ENCODE results near the gene MUC3A. TPM values are rescaled to one million over a fixed set of nuclear protein-coding genes. Genes with fewer than 3 reads are reported as not detected.

MUC3A gene, protein sequence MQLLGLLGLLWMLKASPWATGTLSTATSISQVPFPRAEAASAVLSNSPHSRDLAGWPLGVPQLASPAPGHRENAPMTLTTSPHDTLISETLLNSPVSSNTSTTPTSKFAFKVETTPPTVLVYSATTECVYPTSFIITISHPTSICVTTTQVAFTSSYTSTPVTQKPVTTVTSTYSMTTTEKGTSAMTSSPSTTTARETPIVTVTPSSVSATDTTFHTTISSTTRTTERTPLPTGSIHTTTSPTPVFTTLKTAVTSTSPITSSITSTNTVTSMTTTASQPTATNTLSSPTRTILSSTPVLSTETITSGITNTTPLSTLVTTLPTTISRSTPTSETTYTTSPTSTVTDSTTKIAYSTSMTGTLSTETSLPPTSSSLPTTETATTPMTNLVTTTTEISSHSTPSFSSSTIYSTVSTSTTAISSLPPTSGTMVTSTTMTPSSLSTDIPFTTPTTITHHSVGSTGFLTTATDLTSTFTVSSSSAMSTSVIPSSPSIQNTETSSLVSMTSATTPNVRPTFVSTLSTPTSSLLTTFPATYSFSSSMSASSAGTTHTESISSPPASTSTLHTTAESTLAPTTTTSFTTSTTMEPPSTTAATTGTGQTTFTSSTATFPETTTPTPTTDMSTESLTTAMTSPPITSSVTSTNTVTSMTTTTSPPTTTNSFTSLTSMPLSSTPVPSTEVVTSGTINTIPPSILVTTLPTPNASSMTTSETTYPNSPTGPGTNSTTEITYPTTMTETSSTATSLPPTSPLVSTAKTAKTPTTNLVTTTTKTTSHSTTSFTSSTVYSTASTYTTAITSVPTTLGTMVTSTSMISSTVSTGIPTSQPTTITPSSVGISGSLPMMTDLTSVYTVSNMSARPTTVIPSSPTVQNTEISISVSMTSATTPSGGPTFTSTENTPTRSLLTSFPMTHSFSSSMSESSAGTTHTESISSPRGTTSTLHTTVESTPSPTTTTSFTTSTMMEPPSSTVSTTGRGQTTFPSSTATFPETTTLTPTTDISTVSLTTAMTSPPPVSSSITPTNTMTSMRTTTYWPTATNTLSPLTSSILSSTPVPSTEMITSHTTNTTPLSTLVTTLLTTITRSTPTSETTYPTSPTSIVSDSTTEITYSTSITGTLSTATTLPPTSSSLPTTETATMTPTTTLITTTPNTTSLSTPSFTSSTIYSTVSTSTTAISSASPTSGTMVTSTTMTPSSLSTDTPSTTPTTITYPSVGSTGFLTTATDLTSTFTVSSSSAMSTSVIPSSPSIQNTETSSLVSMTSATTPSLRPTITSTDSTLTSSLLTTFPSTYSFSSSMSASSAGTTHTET (N-terminal part only)
- under 1 TPM in 1 of 4 donors, not detected in 3; 0.31 TPM for total RNA-seq

- 13 to 18% methylated on average over 10 to 14 of the region's 24 CpGs for WGBS, 2 donors (ENCODE audit: low coverage in 1 of 2)
- Histone ChIP-seq H3K4me1 (no peaks in the 10 kb centered on the region), H3K9me3 (peaks cover 0 to 3% (median 0%) of the 10 kb centered on the region in 3 donors), H3K36me3 (no peaks in the 10 kb centered on the region), H3K4me3 (no peak within 1 kb of the TSS), H3K27me3 (peaks cover 80% of the 10 kb centered on the region), H3K27ac (no peak within 1 kb of the TSS)
- no peak for ATAC-seq
- TF ChIP-seq EP300 (IDR thresholded peaks at IDR 0.05) (no peak), POLR2A (IDR thresholded peaks at IDR 0.05) (no peak), CTCF (IDR thresholded peaks at IDR 0.05) (no peak), POLR2AphosphoS5 (IDR thresholded peaks at IDR 0.05) (no peak)
These were observed at the start of gene MUC3A for GRCh38 chr7:100949227-100949932. MUC3A (plus strand) TSS chr7:100949534; CDS start chr7:100949625, 91 bp downstream.

DNA sequence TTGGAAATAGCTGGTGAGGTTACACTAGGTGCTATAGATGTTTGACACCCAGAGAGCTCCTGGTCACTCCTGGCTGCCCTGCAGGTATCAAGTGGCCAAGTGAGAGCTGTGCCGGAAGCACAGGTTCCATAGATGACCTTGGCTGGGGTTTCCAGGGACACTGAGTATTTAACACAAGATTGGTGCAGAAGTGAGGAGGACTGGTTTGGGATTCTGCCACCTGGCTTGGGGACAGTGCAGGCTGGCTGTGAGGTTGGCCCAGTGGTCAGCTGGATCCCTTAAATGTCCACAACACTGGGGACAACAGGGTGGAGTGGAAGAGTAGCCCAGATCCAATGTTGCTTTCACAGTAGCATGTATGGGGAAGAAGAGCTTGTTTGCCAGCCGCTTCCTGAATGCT is 48.4 kb upstream of the MUC3A start:
- H3K27me3 ChIP-seq, result peaks cover 83% of the 10 kb centered on the region
- no peak overlapping the region for H3K27ac ChIP-seq
- H3K9me3 ChIP-seq, result no peaks in the 10 kb centered on the region
- 100% methylated on average over 1 of the region's 2 CpGs; no CpG with 5 or more reads in 1 of the 2 donors for WGBS, 2 donors (ENCODE audit: low coverage in 1 of 2)
- TF ChIP-seq EP300 (IDR thresholded peaks at IDR 0.05), result no peak
- no peak for TF ChIP-seq POLR2AphosphoS5 (IDR thresholded peaks at IDR 0.05)
- H3K36me3 ChIP-seq, result no peaks in the 10 kb centered on the region
- H3K4me1 ChIP-seq, result peaks cover 0 to 16% (median 7%) of the 10 kb centered on the region in 3 donors
- ATAC-seq, result no peak
- no peak overlapping the region for H3K4me3 ChIP-seq

DNA sequence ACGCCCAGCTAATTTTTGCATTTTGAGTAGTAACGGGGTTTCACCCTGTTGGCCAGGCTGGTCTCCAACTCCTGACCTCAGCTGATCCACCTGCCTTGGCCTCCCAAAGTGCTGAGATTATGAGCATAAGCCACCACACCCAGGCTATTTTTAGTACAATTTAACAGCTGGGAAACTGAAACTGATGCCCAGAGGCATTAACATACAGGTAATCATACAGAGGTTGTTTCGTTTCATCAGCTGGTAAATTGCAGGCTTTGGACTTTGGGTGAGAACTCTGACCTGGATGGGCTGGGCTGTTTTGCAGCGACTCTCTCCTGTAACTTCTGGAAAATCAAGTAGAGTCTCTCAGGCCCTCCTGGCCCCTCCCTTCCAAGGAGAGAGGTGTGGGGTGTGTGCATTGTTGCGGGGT is 47.4 kb upstream of the MUC3A start:
- no peak overlapping the region for H3K4me3 ChIP-seq
- H3K4me1 ChIP-seq, result peaks cover 0 to 7% (median 3%) of the 10 kb centered on the region in 3 donors
- no peak overlapping the region for H3K27ac ChIP-seq
- H3K9me3 ChIP-seq, result no peaks in the 10 kb centered on the region
- ATAC-seq, result no peak
- peaks cover 82% of the 10 kb centered on the region for H3K27me3 ChIP-seq
- TF ChIP-seq POLR2A (IDR thresholded peaks at IDR 0.05), result no peak
- no peak for TF ChIP-seq CTCF (IDR thresholded peaks at IDR 0.05)
- no peak for TF ChIP-seq POLR2AphosphoS5 (IDR thresholded peaks at IDR 0.05)
- TF ChIP-seq EP300 (IDR thresholded peaks at IDR 0.05), result no peak
- WGBS, 2 donors (ENCODE audit: low coverage in 1 of 2), result 70 to 84% methylated on average over 2 to 4 of the region's 5 CpGs
- no peaks in the 10 kb centered on the region for H3K36me3 ChIP-seq

GRCh38 chr7:100902638-100903037 is 46.7 kb upstream of the MUC3A start:
- WGBS, 2 donors (ENCODE audit: low coverage in 1 of 2), result 87% methylated on average over 4 of the region's 7 CpGs; no CpG with 5 or more reads in 1 of the 2 donors
- H3K27ac ChIP-seq, result no peak overlapping the region
- no peaks in the 10 kb centered on the region for H3K36me3 ChIP-seq
- H3K4me3 ChIP-seq, result no peak overlapping the region
- TF ChIP-seq POLR2A (IDR thresholded peaks at IDR 0.05) (no peak), EP300 (IDR thresholded peaks at IDR 0.05) (no peak), CTCF (IDR thresholded peaks at IDR 0.05) (no peak), POLR2AphosphoS5 (IDR thresholded peaks at IDR 0.05) (no peak)
- H3K4me1 ChIP-seq, result no peaks in the 10 kb centered on the region
- ATAC-seq, result no peak
- peaks cover 82% of the 10 kb centered on the region for H3K27me3 ChIP-seq
- H3K9me3 ChIP-seq, result no peaks in the 10 kb centered on the region
